Smooth muscle cell (in vitro differentiated cells): ENCODE data around the gene ACSS1. TPM values are rescaled to one million over a fixed set of nuclear protein-coding genes. Genes with fewer than 3 reads are reported as not detected.

Experiments
- DNase-seq: peaks from one replicate; lab custom pipeline; 2025; ENCODE audit not compliant: unreplicated experiment; lab: John Stamatoyannopoulos, UW
- H2AFZ ChIP-seq: fragments of 200-600 bp; sonication (generic); 2 replicates; pipeline ENCODE4 v1.6.0; 2016; ENCODE audit warnings: antibody characterized with exemption, low read depth, mild to moderate bottlenecking
- H3F3A ChIP-seq: fragments of 200-600 bp; sonication (generic); 2 replicates; pipeline ENCODE4 v1.6.0; 2017; ENCODE audit warnings: antibody characterized with exemption, low read depth
- H3K27ac ChIP-seq: fragments of 200-600 bp; sonication (generic); 2 replicates; pipeline ENCODE4 v1.5.1; 2016; ENCODE audit warnings: low read depth, mild to moderate bottlenecking
- H3K27me3 ChIP-seq: fragments of 200-600 bp; sonication (generic); 2 replicates; pipeline ENCODE4 v1.6.1; 2016; ENCODE audit warnings: low read depth, mild to moderate bottlenecking
- H3K36me3 ChIP-seq: fragments of 200-600 bp; sonication (generic); 2 replicates; pipeline ENCODE4 v1.5.1; 2016; ENCODE audit warnings: low read depth
- H3K4me1 ChIP-seq: fragments of 200-600 bp; sonication (generic); 2 replicates; pipeline ENCODE4 v1.5.1; 2016; ENCODE audit warnings: low read depth
- H3K4me2 ChIP-seq: fragments of 200-600 bp; sonication (generic); 2 replicates; pipeline ENCODE4 v1.6.0; 2016; ENCODE audit warnings: mild to moderate bottlenecking
- H3K4me3 ChIP-seq: fragments of 200-600 bp; sonication (generic); 2 replicates; pipeline ENCODE4 v1.5.1; 2016; ENCODE audit warnings: mild to moderate bottlenecking
- H3K79me2 ChIP-seq: fragments of 200-600 bp; sonication (generic); 2 replicates; pipeline ENCODE4 v1.6.0; 2016; ENCODE audit warnings: low read depth, mild to moderate bottlenecking
- H3K9ac ChIP-seq: fragments of 200-600 bp; sonication (generic); 2 replicates; pipeline ENCODE4 v1.6.0; 2016; ENCODE audit warnings: low read depth
- H3K9me3 ChIP-seq: fragments of 200-600 bp; sonication (generic); replicated peaks from 2 replicates; pipeline ENCODE4 v1.5.1; 2016; ENCODE audit warnings: low read depth
- H4K20me1 ChIP-seq: fragments of 200-600 bp; sonication (generic); 2 replicates; pipeline ENCODE4 v1.6.0; 2016; ENCODE audit warnings: low read depth
- WGBS: methylation state at CpG from one replicate; pipeline ENCODE4 v1.1.7; 2016; ENCODE audit warnings: low lambda C conversion rate; 5-methylcytosine and 5-hydroxymethylcytosine counted together
- polyA plus RNA-seq: library from polyadenylated mRNA; unstranded; fragments of >200 nt; fragmentation: Nextera tagmentation; extraction: Ambion mirVana; gene quantifications from 2 replicates; pipeline ENCODE4 v1.2.1, GENCODE V29; 2016
- total RNA-seq: library from RNA; depleted of rRNA; stranded (reverse); fragments of >200 nt; gene quantifications from 2 replicates; pipeline ENCODE4 v1.2.3, GENCODE V29; 2014
- TF ChIP-seq, protein P1 (sequence below): fragments of 200-600 bp; sonication (generic); IDR thresholded peaks from 2 replicates; pipeline ENCODE4 v1.5.1; 2017; ENCODE audit warnings: borderline replicate concordance, mild to moderate bottlenecking, antibody characterized with exemption; ENCODE audit not compliant: insufficient read depth, poor library complexity, severe bottlenecking

The ACSS1 gene
- total and polyA plus RNA-seq, 2 experiments from 2014 or later, result 2.4 to 2.8 TPM

DNA sequence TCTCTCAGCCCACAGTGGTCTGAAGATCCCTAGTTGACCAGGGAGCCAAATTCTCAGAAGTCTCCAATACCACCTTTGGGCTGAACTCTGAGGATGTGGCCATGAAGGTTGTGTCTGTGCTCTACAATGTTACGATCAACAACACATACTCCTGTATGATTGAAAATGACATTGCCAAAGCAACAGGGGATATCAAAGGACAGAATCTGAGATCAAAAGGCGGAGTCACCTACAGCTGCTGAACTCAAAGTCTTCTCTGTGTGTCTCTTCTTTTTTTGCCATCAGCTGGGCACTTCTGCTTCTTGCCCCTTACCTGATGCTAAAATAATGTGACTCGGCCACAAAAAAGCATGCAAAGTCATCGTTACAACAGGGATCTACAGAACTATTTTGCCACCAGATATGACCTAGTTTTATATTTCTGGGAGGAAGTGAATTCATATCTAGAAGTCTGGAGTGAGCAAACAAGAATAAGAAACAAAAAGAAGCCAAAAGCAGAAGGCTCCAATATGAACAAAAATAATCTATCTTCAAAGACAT is 41.7 kb upstream of the ACSS1 start:
- H3K27ac ChIP-seq, result no peak overlapping the region
- no peak overlapping the region for H3K4me2 ChIP-seq
- H4K20me1 ChIP-seq, result no peaks in the 10 kb centered on the region
- TF ChIP-seq, protein P1, sequence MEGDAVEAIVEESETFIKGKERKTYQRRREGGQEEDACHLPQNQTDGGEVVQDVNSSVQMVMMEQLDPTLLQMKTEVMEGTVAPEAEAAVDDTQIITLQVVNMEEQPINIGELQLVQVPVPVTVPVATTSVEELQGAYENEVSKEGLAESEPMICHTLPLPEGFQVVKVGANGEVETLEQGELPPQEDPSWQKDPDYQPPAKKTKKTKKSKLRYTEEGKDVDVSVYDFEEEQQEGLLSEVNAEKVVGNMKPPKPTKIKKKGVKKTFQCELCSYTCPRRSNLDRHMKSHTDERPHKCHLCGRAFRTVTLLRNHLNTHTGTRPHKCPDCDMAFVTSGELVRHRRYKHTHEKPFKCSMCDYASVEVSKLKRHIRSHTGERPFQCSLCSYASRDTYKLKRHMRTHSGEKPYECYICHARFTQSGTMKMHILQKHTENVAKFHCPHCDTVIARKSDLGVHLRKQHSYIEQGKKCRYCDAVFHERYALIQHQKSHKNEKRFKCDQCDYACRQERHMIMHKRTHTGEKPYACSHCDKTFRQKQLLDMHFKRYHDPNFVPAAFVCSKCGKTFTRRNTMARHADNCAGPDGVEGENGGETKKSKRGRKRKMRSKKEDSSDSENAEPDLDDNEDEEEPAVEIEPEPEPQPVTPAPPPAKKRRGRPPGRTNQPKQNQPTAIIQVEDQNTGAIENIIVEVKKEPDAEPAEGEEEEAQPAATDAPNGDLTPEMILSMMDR, result no peak
- H3K9me3 ChIP-seq, result no peaks in the 10 kb centered on the region
- WGBS, result 80% methylated on average over 4 of the region's 4 CpGs
- H3K4me1 ChIP-seq, result no peaks in the 10 kb centered on the region
- H3K4me3 ChIP-seq, result no peak overlapping the region
- H3K27me3 ChIP-seq, result peaks cover 20% of the 10 kb centered on the region
- H2AFZ ChIP-seq, result no peak overlapping the region
- H3K36me3 ChIP-seq, result no peaks in the 10 kb centered on the region
- H3K9ac ChIP-seq, result no peak overlapping the region
- DNase-seq, result no peak
- no peaks in the 10 kb centered on the region for H3K79me2 ChIP-seq
- no peaks in the 10 kb centered on the region for H3F3A ChIP-seq

GRCh38 chr20:25097498-25097897 is 39.6 kb upstream of the ACSS1 start:
- H3K9ac ChIP-seq, result no peak overlapping the region
- H3K9me3 ChIP-seq, result no peaks in the 10 kb centered on the region
- no peaks in the 10 kb centered on the region for H3K4me1 ChIP-seq
- no peaks in the 10 kb centered on the region for H3K79me2 ChIP-seq
- TF ChIP-seq, protein P1, result no peak
- no peaks in the 10 kb centered on the region for H3F3A ChIP-seq
- WGBS, result 60% methylated on average over 2 of the region's 2 CpGs
- DNase-seq, result no peak
- no peaks in the 10 kb centered on the region for H4K20me1 ChIP-seq
- no peak overlapping the region for H3K4me2 ChIP-seq
- H3K36me3 ChIP-seq, result no peaks in the 10 kb centered on the region
- peaks cover 20% of the 10 kb centered on the region for H3K27me3 ChIP-seq
- no peak overlapping the region for H2AFZ ChIP-seq
- H3K27ac ChIP-seq, result no peak overlapping the region
- no peak overlapping the region for H3K4me3 ChIP-seq

GRCh38 chr20:25090492-25091429 is 32.8 kb upstream of the ACSS1 start:
- Histone ChIP-seq H3K9ac (no peak overlapping the region), H3F3A (no peaks in the 10 kb centered on the region), H3K9me3 (no peaks in the 10 kb centered on the region), H2AFZ (no peak overlapping the region), H3K36me3 (no peaks in the 10 kb centered on the region), H3K27me3 (peaks cover 49% of the 10 kb centered on the region), H3K4me2 (no peak overlapping the region), H4K20me1 (no peaks in the 10 kb centered on the region), H3K79me2 (no peaks in the 10 kb centered on the region), H3K4me3 (no peak overlapping the region), H3K4me1 (no peaks in the 10 kb centered on the region), H3K27ac (no peak overlapping the region)
- TF ChIP-seq, protein P1, result no peak
- 81% methylated on average over 14 of the region's 14 CpGs for WGBS
- DNase-seq, result no peak
